HEK293T (cell line): Measurements from ENCODE around the gene PHKG2.

Experiments used
- FOXK2 ChIP-seq: fragments of 450-650 bp; IDR thresholded peaks from 2 replicates; pipeline ENCODE4 v1.6.1; 2016; ENCODE audit warnings: mild to moderate bottlenecking
- NFRKB ChIP-seq: fragments of 450-650 bp; IDR thresholded peaks from 2 replicates; pipeline ENCODE4 v1.6.1; 2016; ENCODE audit warnings: mild to moderate bottlenecking, moderate library complexity

DNA sequence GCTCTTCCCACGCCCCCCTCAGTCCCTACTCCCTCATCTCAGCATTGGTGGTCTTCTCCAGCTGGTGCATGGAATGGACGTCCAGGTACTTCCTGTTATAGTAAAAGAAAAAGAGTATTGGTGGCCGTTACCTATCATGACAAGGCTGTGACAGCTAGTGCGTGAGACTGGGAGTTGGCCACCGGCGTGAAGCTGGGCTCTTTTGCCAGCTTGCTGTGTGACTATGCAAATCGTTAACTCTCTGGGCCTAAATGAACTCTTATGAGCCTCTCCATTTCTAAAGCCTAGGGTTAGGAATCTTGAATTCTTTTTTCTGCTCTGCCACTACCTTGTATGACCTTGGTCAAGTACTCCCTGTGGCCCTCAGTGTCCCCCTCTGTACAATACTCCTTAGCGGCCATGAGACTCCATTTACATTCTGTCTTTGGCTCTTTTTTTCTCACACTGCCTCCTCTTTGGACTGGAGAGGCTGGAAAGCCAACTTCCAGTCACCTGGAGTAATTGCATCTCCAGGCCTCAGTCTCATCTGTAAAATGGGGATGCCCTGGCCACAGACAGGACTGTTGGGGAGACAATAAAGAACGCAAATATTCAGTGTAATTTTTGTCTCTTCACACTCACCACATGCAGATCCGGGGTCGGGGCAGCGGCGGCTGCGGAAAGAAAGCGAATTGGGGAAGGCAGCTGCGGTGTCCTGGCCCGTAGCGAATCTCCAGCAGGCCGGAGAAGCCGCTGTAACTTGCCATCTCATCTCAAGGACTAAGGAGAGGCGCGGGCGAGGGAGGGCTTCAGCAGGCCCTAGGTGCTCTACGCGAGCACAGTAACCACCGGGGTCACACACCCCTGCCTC is 12.6 kb downstream of the PHKG2 start:
- no peak for TF ChIP-seq FOXK2
- TF ChIP-seq NFRKB, result no peak
